Mucosa of descending colon (tissue), 3 donors: ENCODE results near the gene ASL. TPM values are rescaled to one million over a fixed set of nuclear protein-coding genes. Genes with fewer than 3 reads are reported as not detected.
A peak's percentile ranks its signal among the peaks of the same experiment; 100 is the strongest.
"Not testable (repeated sequence)": the region's sequence is repeated elsewhere in the genome, so short reads cannot be mapped to it uniquely, and the experiment has no call there.

Experiments
- ATAC-seq: fragments of 200-7000 bp; cut with Tn5 transposase; one replicate; pipeline ENCODE4 v1.9.1; 2020; ENCODE audit warnings: mild to moderate bottlenecking, moderate library complexity
- DNase-seq, 3 donors: peaks; one replicate each; pipeline ENCODE4 v3.0.0-alpha.2; 2020
- H3K36me3 ChIP-seq: fragments of 200-600 bp; one replicate; pipeline ENCODE4 v1.8.0; 2021; ENCODE audit warnings: low read depth, mild to moderate bottlenecking
- H3K4me1 ChIP-seq: fragments of 200-600 bp; one replicate; pipeline ENCODE4 v1.8.0; 2021; ENCODE audit warnings: low read depth, mild to moderate bottlenecking
- H3K4me3 ChIP-seq: fragments of 200-600 bp; one replicate; pipeline ENCODE4 v1.8.0; 2021; ENCODE audit warnings: mild to moderate bottlenecking
- H3K9me3 ChIP-seq: fragments of 200-600 bp; one replicate; pipeline ENCODE4 v1.8.0; 2021; ENCODE audit warnings: mild to moderate bottlenecking
- intact Hi-C, 2 donors: fragments of 100-400 bp; cut with DNase I in 1 of 2; cut with micrococcal nuclease in 1 of 2; formaldehyde crosslinking; loops; one replicate each; pipeline versions ENCODE4 v1.11.0 to v1.11.1; 2022; cut with DNase I, micrococcal nuclease
- total RNA-seq, 3 donors: library from RNA; stranded (reverse); fragmentation: NEBNext Ultra II Directional in 2 of 3; extraction: Animal tissue kit (Norgen Biotek cat#: 25700) in 2 of 3; gene quantifications; one replicate each; pipeline versions ENCODE4 v1.2.1 to v1.2.4, GENCODE V29; 2021 to 2023
- TF ChIP-seq, protein P1 (sequence below): fragments of 200-600 bp; IDR thresholded peaks from one replicate; pipeline ENCODE4 v1.8.0; 2022; ENCODE audit warnings: antibody characterized with exemption, mild to moderate bottlenecking
- donor health status: DM: no; HTN: no; CAD: no; lungs with moderate emphysema.
- donor health status: DM: no; HTN: no; CAD: no.
- donor health status: DM: no; HTN: yes; CAD: no.

Gene ASL
- total RNA-seq, 3 donors from 2014 or later, result 70.5 to 145 (median 129) TPM

DNA sequence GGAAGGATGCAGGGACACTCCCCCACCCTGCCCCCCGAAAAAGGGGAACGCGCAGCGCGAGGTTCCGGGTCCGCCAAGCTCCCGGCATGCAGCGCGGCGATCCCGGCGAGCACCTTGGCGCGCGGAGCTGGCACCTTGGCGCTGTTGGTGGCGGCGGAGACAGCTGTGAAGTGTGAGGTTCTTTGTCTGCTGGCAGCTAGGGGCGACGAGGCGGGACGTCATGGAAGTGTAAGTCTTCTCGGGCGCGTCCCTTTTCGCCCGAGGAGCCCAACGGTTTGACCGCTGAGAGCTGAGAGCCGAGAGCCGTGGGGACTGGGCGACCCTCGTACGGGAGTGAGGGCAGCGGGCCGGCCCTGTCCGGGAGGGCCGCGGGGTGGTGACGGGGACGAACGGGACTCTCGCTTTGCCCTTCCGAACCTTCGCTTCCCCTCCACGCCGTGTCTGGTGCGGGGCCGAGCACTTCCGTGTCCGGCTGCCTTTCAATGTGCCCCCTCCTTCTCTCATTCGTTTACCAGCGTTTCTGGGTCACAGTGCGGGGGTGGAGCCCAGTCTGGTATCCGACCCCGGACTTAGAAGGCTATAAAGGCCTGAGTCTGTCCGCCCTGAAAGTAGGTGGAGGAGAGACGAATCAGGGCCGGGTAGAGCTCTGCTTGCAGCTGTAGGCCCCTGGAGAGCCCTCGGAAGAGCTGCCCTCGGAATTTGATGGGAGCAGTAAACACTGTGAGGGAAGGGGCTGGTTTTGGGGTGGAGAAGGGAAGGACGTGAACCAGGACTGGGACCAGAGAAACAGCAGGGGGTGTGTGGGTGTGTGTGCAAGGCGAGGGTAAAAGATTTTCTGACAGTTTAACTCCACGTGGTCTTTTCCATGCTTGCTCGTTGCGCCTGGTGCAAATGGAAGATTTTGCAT is 39.4 kb downstream of the ASL start, which contains the start of gene CRCP:
CRCP (plus strand) TSS at position 105 of the 907 bp plus-strand sequence; CDS start at position 221, 116 bp downstream.
- intact Hi-C loops, result no loop called here
- Histone ChIP-seq H3K36me3 (no peaks in the 10 kb centered on the region), H3K4me1 (peaks cover 21% of the 10 kb centered on the region), H3K4me3 (peak within 1 kb of the TSS; percentile 84), H3K9me3 (no peaks in the 10 kb centered on the region)
- ATAC-seq (peak; percentile 95), DNase-seq (peak; percentile 85 to 90 (median 90))
- TF ChIP-seq, protein P1, sequence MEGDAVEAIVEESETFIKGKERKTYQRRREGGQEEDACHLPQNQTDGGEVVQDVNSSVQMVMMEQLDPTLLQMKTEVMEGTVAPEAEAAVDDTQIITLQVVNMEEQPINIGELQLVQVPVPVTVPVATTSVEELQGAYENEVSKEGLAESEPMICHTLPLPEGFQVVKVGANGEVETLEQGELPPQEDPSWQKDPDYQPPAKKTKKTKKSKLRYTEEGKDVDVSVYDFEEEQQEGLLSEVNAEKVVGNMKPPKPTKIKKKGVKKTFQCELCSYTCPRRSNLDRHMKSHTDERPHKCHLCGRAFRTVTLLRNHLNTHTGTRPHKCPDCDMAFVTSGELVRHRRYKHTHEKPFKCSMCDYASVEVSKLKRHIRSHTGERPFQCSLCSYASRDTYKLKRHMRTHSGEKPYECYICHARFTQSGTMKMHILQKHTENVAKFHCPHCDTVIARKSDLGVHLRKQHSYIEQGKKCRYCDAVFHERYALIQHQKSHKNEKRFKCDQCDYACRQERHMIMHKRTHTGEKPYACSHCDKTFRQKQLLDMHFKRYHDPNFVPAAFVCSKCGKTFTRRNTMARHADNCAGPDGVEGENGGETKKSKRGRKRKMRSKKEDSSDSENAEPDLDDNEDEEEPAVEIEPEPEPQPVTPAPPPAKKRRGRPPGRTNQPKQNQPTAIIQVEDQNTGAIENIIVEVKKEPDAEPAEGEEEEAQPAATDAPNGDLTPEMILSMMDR, result no peak

DNA sequence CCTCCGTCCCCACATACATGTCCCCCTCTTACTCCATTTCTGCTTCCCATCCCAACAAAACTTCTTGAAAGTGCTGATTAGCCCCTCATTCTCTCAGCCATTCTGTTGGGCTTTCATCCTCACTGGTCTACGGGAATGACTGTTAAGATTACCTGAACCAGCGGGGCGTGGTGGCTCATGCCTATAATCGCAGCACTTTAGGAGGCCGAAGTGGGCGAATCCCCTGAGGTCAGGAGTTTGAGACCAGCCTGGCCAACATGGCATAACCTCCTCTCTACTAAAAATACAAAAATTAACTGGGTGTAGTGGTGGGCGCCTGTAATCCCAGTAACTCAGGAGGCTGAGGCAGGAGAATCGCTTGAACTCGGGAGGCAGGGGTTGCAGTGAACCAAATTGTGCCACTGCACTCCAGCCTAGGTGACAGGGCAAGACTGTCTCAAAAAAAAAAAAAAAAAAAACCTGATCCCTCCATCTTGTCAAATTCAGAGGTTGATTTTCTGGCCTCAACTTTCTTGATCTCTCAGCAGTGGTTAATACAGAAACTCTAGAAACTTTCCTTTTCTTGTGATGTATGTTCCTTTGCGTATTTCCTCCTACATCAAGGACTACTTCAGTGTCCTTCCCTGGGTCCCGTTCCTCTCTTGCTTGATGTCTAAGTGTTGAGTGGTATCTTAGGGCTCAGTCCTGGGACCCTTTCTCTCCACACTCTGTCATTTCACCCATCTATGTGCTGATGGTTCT is 41.2 kb downstream of the ASL start:
- H3K4me3 ChIP-seq, ATAC-seq, H3K36me3 ChIP-seq, DNase-seq, intact Hi-C loops, H3K9me3 ChIP-seq: not testable (repeated sequence)
- H3K4me1 ChIP-seq, result peaks cover 21% of the 10 kb centered on the region

DNA sequence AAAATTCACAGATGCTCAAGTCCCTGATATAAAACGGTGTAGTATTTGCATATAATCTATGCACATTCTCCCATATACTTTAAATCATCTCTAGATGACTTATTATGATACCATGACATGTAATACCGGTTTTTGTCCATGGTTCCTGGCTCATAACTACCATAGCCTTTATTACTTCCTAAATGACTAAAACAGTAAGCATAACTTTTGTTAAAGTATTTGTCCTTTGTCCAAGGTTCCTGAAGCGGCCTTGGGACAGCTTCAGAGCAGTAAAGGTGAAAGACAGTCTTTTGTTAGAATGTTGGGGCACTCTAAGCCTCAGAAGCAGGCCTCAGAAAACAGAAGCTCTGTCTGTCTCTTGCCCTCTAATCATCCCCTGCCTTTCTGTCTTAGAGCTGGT is 43.0 kb downstream of the ASL start:
- DNase-seq (no peak), ATAC-seq (no peak)
- no peak overlapping the region for H3K4me3 ChIP-seq
- intact Hi-C loops, result no loop called here
- no peaks in the 10 kb centered on the region for H3K36me3 ChIP-seq
- H3K9me3 ChIP-seq, result no peaks in the 10 kb centered on the region
- TF ChIP-seq, protein P1, result no peak
- peaks cover 21% of the 10 kb centered on the region for H3K4me1 ChIP-seq

DNA sequence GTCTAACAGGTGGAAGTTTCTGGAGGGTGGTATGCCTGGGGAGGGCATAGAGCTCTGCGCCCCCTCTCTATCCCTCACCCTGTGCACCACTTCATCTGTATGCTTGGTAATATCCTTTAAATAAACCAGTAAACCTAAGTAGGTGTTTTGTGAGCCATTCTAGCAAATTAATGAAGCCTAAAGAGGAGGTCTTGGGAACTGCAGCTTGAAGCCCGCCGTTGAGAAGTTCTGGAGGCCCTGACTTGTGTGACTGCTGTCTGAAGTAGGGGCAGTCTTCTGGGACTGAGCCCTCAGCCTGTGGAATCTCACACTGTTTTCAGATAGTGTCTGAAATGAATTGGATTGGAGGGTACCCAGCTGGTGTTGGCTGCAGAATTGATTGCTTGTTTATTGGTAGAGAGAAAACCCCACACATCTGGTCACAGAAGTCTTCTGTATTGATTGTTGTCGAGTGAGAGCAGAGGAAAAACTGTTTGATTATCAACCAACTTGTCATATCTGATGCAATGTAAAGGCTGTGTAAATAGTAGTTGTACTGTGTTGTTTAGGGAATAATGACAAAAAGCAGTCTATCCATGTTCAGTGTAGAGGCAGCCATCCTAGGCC is 43.7 kb downstream of the ASL start:
- ATAC-seq (no peak), DNase-seq (no peak)
- intact Hi-C loops, result no loop called here
- TF ChIP-seq, protein P1, result no peak
- peaks cover 21% of the 10 kb centered on the region for H3K4me1 ChIP-seq
- no peaks in the 10 kb centered on the region for H3K9me3 ChIP-seq
- H3K4me3 ChIP-seq, result no peak overlapping the region
- no peaks in the 10 kb centered on the region for H3K36me3 ChIP-seq

DNA sequence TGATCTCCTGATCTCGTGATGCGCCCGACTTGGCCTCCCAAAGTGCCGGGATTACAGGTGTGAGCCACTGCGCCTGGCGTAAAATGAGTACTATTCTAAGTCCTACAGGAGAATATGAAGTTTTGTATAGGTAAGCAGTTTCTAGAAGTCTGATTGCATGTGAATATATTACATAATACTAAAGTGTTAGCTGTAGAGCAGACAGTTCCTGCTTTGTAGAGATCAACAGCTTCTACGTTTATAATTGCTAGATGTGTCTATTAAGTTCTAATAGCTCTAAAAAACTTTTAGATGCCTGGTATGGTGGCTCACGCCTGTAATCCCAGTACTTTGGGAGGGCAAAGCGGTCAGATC is 47.5 kb downstream of the ASL start:
- DNase-seq (no peak), ATAC-seq (no peak)
- H3K4me1 ChIP-seq, result peaks cover 2% of the 10 kb centered on the region
- H3K36me3 ChIP-seq, result no peaks in the 10 kb centered on the region
- intact Hi-C loops, result no loop called here
- no peak overlapping the region for H3K4me3 ChIP-seq
- TF ChIP-seq, protein P1, result no peak
- H3K9me3 ChIP-seq, result no peaks in the 10 kb centered on the region

DNA sequence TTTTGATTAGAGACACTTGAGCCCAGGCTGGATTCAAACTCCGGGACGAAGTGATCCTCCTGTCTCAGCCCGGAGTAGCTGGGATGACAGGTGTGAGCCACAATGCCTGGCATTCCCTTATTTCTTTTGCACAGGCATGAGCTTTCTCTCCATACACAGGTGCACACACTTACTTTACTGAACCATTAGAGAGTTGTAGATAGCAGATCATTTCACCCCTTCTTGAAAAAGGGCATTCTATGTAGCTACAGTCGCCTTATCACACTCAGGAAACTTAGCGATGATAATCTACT is 48.9 kb downstream of the ASL start:
- intact Hi-C loops, H3K36me3 ChIP-seq, H3K4me3 ChIP-seq, H3K4me1 ChIP-seq, ATAC-seq, DNase-seq, H3K9me3 ChIP-seq: not testable (repeated sequence)
